IPS DF 4.7 (cell line): Measurements from ENCODE around the gene TCERG1L.

ENCODE experiments used
- DNase-seq: peaks from one replicate; pipeline ENCODE4 v3.0.0-alpha.2; 2013; ENCODE audit warnings: low spot score; ENCODE audit errors: extremely low read depth

TCERG1L gene

DNA sequence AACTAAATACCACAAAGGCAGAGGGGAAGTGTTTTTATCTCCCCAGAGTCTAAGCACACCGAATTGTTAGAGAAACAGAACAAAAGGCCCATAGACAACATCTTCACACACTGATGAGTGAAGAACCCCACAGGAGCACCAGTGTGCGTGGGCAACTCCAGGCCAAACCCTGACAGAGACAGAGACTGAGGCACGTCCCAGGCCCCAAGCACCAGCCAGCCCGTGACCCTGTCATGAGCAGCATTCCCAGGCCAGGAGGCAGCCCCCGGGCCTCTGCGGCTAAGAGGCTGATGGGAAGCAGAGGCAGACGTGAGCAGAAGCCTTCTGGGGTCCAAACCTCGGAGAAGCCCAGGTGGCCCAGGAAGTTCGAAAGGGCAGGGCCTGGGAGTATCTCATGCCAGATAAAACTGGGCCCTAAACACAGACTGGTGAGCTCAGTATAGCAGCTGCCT, 184.4 kb downstream of the TCERG1L start:
- DNase-seq, result no peak

DNA sequence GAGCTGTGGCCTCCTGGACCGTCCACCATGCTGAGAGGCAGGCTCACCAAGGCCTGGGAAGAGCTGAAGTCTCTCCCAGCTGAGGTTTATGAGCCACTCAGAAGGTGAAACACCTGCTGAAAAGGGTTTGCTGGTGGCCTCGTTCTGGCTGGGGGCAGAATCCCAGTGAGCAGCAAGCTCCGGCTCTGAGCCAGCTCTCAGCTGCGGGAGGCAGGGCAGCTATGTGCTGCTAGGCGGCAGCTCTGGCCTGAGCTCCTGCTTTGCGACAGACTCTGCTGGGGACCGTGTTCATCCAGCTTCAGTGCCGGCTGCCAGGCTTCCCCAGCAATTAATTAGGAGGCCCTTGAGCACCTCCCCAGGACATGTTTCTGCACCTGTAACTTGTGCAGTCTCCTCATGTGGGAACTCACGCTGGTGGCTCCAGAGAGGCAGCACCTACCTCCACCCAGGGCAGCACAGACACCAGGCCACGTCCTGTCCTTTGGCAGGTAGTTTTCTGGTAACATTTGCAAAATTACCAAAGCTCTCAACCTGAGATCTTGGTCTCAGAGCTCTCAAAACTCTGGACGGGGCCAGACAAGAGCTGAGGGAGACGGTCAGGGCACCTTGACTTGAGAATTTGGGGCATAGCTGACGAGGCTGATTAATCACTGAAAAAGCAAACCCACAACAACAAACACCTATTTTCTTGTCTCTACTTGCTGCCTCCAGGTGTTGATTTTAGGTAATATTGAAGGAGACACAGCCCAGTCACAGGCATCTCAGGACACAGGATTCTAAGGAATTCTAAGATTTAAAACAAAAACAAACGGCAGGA, 185.0 kb downstream of the TCERG1L start:
- DNase-seq, result no peak

DNA sequence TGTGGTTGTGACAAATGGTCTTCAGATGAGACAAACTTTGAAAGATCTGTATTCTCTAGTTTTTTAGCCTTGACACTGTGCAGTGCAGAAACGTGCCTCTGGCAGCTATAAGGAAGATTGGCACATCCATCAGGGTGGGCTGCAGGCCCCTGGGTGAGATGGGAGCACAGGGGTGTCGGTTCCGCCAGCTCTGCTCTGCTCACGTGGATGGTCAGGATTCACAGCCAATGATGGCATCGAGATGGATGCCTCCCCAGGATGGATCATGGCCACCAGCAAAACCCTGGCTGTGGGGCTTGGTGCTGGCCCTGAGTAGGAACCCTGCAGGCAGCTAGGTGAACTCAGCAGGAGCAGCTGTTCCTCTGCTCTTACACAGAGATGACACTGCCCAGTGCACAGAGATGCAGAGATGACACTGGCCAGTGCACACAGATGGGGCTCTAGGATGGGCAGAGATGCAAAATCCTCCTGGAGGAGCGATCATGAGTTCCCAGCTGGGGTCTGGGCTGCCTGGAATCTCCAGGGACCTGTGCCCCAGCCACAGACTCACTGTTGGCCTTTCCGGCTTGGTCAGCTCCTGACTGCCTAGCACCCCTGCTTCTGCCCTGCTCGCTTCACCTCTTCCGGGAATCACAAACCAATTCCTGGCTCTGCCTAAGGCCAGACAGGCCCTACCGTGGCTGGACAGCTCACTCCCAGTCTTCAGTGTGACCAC, 185.9 kb downstream of the TCERG1L start:
- no peak for DNase-seq

DNA sequence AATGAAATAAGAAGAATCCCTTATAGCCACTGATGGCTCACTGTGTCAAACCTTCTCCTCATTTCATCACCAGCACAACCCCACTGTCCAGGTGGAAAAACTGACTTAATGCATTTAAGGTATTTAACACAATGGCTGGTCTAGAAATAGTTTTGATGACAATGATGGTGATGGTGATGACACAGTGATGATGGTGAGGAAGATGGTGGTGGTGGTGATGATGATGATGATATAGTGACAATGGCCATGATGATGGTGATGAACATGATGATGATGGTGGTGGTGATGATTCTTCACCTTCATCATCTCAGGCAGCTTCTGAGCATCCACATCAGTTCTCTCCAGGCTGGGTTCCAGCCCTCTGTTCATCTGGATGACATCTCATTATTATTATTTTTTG, 186.6 kb downstream of the TCERG1L start:
- no peak for DNase-seq

DNA sequence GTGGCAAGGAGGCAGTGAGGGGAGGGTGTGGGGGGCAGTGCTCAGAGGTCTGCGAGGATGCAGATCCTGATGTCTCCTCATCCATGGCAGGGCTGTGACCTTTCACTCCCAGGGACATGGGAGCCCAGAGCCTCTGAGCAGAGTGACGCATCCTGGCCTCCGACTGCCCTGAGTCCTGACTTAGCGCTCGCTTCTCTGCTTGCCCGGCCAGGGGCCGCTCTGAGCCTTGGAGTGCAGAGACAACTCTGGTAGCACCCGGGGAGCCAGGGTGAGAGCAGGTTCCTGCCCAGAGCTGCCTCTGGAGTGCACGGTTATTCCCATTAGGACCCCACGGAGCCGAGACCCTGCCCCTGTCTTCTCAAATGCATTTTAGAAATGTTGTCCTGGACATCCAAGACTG, 188.0 kb downstream of the TCERG1L start:
- no peak for DNase-seq

DNA sequence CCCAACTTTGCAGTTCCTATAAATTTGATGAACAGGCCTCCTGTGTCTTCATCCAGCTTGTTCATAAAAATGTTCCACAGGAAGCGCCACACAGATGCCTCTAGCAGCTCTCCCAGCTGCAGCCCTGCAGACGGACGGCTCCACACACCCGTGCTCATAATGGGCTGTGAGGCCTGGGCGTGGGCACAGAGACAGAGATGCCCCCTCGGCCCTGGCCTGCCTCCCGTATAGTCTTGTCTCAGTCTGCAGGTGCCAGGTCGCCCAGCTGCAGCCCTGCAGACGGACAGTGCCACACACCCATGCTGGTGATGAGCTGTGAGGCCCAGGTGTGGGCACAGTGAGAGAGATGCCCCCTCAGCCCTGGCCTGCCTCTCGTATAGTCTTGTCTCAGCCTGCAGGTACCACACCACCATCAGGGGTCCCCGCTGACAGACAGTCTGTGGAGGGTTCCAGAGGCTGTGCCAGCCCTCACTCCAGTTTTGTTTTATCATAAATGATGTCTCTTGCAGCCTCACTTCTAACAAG, 189.9 kb downstream of the TCERG1L start:
- no peak for DNase-seq

DNA sequence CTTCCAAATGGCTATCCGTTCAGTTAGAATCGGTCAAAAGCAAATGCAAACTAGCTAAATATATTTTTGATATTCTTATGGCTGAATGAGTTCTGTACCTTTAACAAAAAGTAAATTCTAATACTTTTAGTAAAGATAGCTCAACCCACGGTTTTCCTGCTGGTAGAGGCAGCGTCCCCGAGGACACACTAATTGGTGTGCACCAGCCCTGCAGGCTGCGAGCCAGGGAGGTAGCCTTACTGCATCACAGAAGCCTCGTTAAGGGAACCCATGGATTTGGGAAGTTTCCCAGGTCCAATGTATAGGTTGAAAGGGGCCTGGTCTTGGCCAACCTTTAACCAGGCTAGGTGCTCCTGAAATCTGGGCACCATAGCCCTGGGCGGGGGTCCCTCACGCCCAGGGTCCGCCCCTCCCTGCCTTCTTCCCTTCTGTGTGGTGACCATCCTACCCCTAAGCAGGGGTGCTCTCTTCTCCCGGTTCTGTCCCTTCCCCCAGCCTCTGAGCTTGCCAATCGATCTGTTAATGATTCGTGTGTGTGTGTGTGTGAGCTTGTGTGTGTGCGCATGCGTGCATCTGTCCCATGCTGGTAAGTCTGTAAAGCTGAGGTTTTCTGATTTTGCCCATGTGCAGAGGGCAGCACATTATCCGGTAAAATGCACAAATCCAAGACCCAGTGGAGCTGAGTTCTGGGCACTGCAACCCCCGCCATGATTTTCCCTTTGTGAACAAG, 191.7 kb downstream of the TCERG1L start:
- DNase-seq, result no peak

DNA sequence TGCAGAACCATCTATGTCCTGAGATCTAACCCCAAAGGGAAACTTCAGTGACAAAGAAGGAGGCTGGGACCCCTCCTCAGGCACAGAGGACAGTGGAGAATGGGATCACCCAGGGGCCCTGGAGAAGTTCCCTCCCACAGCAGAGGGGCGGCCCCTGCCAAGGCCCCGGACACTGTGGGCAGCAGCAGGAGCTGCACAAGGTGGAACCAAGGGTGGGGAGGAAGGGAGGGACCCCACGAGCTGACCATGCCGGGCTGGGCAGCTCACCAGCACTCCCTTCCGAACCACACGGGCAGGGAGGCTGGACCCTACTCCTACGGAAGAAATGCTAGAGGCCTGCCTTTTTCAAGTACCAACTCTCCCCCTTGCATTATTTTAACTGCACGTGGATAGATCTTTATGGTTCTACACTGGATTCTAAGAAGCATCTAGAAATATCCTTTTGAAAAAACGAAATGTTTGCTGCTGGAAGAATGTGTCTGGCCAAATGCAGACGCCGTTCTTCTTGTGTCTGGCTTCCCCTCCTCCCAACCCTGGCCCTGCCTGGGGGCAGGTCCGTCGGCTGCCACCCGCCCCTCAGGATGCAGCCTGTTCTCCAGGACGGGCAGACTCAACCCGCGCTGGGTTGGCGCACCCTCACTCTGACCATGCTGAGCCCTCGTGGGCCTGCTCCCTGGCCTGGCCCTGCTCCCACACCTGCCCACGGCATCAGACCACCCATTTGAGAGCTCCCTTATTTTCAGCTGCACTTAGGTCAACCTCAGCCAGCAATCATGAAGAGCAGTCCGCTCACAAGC, 193.9 kb downstream of the TCERG1L start:
- no peak for DNase-seq

DNA sequence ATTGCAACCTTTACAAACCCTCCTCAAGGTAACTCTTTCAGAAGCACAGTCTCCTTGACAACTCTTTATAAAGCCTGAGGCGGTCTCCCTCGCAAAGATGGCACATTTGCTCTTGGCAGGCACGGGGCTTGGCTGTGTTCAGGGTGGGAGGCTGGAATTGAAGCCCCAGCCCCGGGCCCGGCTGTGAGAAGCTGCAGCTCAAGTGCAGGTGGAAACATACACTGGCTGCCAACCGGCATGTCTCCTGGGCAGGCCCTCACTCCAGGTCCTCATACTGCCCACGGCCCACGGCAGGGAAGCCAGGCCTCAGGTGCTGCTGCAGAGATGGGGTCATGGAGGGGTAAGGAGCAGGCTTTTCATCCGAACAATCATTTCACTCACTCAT, 194.5 kb downstream of the TCERG1L start:
- no peak for DNase-seq

DNA sequence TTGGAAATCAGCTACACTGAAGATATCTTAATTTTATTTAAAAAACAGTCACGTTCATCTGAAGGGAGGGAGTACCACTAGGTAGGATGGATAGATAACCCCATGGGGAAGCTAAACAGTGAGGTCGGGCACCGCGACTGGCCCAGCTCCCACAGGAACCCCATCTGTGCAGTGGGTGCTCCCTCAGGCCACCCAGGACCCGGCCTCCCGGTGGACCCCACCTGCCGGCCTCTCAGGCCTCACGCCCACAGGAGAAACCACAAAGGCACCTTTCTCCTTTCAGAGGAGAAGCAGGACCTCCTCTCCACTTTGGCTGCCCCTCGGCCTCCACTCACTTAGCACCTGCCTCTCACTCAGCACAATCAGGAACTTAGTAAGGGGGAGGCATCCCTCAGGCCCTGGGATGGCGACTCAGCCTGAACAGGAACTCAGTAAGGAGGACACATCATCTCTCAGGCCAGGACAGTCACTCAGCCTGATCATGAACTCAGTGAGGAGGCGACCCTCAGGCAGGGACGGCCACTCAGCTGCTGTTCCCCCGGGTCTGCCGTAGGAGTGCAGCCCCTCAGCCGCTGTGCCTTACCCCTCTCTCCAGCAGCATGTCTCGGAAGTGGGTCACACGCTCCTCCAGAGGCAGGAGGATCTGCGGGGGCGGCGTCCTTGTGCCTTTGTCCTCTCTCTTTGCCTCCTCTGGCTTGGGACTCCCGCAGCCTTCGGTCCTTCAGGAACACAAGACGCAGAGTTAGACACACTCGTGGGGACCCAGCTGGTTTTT, 195.1 kb downstream of the TCERG1L start:
- DNase-seq, result no peak

DNA sequence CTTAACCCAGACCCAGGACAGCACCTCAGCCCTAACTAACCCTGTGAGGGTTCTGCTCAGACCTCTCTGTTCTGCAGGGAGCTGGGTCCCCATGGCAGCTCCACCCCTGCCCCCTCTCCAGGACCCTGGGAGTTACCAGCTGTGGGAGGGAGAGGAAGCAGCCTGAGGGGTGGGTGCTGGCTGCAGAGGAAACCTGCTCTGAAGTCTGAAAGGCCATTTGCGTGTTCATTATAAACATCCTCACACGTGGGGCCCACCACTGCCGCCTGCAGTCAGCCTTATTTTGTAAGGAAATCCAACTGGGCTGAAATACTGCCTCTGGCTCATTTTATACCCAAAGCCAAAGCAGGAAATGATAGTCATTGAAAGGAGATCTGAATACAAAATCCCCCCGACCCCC, 195.7 kb downstream of the TCERG1L start:
- DNase-seq, result no peak

DNA sequence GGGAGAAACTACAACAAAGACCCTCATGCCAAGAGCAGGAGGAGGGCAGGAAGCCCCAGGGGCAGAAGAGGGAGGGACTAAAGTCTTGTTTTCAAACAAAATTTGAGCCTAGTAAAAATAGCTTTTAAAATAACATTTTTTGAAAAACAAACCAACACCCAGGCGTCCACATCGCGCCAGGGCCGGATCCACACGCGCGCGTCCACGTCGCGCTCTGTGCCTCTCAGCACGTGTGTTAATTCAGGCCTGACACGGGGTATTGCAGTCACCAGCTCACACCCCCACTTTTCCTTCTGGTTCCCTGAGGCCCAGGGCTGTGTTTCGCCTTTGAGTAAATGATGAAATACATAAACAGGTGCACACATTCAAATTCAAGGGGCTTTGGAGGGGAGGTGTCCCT, 196.2 kb downstream of the TCERG1L start:
- no peak for DNase-seq

DNA sequence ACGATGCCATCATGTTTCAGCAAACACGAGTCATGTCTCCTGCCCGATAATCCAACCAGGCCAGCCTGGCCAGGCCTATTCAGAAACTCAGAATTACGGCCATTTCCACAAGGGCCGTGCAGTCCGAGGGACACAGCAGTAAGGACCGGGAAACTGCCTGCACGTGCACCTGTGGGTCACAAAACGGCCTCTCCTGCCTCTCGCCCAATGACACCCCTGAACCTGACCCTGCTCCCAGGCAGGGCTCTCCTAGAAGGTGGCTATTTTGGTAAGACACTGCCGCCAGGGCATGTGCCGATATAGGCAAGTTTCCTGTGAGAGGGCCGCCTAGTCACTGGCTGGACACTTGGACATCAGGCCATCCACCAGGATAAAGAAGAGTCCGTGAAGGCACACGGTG, 196.7 kb downstream of the TCERG1L start:
- DNase-seq, result no peak

DNA sequence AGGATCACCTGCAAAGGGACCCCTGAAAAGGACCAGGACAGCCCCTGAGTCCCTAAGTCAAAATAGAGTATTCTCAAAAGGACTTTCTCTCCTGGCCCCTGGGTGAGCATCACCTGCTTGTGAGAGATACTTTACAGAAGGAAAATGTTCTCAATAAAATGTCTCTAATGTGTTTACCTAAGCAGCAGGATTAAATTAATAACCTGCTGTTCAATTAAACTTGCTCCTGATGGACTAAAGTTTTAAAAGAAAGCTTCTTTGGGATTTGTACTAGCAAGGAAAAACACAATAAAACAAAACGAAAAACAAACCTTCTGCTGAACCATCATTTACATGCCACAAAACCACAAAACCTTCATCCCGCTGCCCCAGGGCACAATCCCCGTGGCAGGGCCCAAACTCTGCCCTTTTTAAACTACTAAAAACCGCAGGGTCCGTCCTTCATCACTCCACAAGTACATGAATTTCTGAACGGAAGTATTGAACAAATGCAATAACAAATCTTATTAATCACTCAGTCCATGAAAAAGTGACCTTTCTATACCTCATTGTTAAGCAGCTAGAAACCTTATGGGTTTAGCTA, 197.7 kb downstream of the TCERG1L start:
- no peak for DNase-seq

DNA sequence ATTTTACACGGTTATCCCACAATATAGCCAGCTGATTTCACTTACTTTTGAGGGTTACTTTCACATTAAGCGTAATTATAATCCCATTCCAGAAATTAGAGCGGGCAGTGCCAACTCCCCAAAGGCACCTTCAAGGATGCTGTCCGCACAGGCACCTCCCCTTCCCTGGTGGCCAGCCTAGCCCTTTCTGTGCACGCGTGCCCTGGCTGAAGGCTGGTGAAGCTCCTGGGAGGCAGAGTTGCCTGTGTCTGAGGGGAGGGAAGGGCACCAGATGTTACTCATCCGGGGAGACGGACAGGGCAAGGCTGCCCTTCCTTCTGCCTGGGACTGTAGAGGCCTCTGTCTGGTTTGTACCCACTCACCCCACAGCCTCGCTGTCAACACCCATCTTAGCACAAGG, 198.4 kb downstream of the TCERG1L start:
- no peak for DNase-seq

DNA sequence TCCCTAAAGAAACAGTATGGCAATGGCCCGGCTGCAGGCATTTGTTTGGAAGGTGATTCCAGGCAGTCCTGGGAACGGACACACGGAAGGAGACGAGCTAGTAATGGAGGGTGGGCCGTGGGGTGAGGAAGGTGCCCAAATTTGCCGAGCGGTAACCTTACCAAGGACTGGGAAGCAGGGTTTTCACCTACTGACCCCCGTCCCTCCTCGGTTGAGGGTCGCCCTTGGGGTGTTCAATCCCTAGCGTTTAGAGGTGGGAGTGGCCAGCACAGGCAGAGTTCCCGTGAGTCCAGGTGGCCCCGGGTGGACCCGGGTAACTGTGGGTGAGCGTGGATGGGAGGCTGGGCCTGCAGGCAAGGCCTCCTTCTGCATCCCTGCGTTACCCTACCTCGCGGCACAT, 198.8 kb downstream of the TCERG1L start:
- DNase-seq, result no peak

DNA sequence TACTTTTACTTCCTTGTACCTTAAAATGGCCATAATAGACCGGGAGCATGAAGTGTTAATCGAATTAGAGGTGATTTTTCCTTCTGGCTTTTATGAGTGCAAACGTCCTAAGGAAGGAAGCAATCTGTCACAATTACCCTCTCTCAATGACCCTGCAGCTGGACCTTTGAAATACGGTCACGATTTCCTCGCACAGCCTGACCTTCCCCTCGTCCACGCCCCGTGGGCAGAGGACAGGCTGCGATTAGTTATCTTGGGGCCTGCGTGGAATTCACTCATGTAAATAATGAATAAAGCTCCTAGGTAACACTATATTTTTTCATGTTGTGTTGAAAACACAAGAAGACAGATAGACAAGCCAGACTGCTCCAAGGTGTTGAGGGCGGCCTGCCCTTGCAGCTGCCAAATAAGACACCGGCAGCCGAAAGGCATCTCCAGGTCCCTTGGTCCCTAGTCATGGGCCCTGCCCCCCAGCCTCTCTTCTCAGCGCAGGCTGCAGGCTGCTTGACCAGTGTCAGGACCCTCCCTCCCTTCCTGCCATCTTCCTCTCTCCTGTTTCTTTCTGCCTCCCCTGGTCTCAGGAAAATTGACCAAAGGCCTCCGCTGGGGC, 199.9 kb downstream of the TCERG1L start:
- no peak for DNase-seq

DNA sequence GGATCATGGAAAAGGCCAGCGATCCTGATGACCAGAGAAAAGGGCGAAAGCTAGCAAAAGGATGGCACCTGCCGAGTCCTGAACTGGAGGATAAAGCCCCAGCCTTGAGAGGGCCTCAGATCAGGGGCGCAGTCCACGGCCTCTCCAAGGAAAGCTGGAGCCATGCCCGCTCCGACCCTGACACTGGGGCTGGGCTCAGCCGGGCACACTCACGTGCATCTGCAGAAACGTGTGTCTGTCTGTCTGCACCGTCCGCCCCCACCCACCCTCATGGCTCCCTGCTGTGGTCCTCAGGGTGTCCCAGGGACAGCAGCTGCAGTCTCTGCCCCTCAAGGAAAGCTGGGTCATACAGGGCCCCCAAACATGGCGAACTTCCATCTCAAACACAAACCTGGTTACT, 200.5 kb downstream of the TCERG1L start:
- no peak for DNase-seq

DNA sequence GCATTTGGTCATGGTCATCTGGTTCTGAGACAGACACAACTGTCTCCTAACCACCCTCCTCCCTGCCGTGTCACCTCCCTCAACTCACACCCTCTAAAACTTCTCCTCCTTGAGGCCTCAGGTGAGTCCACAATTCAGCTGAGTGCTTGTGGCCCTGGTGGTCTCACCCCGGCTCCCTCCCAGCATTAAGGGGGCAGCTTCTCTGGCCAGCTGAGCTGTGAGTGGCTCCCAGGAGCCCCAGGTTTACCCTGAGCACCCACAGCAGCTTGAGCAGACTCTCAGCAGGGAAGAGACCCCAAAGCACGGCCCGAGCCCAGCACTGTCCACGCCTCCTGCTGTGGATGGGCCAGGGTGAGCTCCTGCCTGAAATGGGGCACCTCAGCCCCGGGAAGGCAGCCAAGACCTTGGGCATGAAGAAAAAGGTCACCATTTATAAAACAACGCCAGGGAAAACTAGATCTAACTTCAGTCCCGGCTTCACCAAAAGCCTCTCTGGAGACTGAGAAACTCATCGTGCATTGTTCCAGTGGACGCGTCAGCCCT, 201.2 kb downstream of the TCERG1L start:
- DNase-seq, result no peak
